Astrocyte of the spinal cord (primary cell): Measurements from ENCODE around the gene KRTAP12-3.
"Not testable (repeated sequence)": the region's sequence is repeated elsewhere in the genome, so short reads cannot be mapped to it uniquely, and the experiment has no call there.

ENCODE experiments used
- DNase-seq: peaks from one replicate; pipeline ENCODE4 v3.0.0; 2011; ENCODE audit warnings: low read depth, low spot score
- H3K4me3 ChIP-seq: 2 replicates; pipeline ENCODE4 v1.5.1; 2011; ENCODE audit warnings: low read depth, mild to moderate bottlenecking, low read length, moderate library complexity
- in situ Hi-C: cut with HindIII; loops from 2 replicates; pipeline ENCODE4 v1.10.0; 2017; ENCODE audit warnings: low sequenced_read_pairs
- TF ChIP-seq, protein P1 (sequence below): IDR thresholded peaks from 2 replicates; pipeline ENCODE4 v1.5.1; 2012; ENCODE audit warnings: low read depth, mild to moderate bottlenecking, low read length, inconsistent platforms

The KRTAP12-3 gene

DNA sequence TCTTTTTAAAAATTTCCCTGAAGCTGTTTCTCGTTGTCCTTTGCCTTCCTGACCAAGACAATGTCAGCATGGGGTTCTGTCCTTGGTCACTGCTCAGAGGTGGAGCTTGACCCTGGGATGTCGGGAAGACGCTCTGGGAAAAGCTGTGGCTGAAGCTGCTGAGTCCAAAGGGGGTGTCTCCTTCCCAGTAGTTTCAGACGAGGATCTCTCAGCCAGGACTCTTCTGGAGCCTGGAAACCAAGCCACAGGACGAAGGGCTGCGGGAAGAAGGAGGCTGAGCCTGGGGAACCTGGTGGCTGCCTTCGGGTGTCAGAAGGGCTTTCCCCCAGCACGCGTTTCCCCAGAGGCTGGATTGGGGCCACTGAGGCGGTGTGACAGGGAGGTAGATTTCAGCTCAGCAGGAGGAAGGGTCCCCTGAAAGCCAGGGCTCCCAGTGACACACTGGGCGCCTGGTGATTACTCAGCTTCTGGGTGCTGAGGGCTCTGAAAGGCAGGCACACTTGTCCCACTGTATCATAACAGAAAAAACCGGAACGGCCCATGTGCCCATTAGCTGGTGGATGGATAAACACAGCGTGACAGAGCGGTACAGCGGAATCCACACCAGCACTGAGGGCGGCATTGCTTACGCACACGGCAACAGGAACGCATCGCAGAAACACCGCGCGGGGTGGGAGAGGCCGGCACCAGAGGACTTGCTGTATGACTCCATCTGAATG lies 29.3 kb downstream of the KRTAP12-3 start:
- TF ChIP-seq, protein P1, sequence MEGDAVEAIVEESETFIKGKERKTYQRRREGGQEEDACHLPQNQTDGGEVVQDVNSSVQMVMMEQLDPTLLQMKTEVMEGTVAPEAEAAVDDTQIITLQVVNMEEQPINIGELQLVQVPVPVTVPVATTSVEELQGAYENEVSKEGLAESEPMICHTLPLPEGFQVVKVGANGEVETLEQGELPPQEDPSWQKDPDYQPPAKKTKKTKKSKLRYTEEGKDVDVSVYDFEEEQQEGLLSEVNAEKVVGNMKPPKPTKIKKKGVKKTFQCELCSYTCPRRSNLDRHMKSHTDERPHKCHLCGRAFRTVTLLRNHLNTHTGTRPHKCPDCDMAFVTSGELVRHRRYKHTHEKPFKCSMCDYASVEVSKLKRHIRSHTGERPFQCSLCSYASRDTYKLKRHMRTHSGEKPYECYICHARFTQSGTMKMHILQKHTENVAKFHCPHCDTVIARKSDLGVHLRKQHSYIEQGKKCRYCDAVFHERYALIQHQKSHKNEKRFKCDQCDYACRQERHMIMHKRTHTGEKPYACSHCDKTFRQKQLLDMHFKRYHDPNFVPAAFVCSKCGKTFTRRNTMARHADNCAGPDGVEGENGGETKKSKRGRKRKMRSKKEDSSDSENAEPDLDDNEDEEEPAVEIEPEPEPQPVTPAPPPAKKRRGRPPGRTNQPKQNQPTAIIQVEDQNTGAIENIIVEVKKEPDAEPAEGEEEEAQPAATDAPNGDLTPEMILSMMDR, result no peak
- in situ Hi-C loops, result no loop called here
- H3K4me3 ChIP-seq, result no peak overlapping the region
- no peak for DNase-seq

DNA sequence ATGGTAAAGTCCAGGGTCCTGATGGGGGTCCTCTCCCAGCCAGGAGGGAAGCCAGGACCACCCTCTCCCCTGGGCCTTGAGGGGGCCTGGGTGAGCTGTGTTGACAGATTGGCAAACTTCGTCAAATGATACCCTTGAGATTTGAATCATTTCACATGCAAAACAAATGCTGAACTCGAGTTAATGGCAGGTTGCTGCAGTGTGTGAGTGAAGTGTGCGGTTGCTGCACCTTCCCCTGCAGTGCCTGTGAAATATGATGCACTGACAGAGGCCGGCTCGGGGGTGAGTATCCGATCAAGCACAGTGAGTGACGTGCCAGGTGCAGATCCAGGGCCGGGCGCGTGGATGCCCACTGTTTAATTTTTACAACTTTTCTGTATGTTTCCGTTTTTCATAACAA lies 29.9 kb downstream of the KRTAP12-3 start:
- no peak for DNase-seq
- in situ Hi-C loops, result no loop called here
- no peak overlapping the region for H3K4me3 ChIP-seq
- TF ChIP-seq, protein P1, result no peak

DNA sequence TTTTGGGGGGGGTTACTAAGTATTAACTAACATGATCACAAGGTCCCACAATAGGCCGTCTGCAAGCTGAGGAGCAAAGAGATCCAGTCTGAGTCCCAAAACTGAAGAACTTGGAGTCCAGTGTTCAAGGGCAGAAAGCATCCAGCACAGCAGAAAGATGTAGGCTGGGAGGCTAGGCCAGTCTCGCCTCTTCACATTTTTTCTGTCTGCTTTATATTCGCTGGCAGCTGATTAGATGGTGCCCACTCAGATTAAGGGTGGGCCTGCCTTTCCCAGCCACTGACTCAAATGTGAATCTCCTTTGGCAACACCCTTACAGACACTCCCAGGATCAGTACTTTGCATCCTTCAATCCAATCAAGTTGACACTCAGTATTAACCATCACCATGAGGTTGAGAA lies 32.0 kb downstream of the KRTAP12-3 start:
- DNase-seq, in situ Hi-C loops: not testable (repeated sequence)

DNA sequence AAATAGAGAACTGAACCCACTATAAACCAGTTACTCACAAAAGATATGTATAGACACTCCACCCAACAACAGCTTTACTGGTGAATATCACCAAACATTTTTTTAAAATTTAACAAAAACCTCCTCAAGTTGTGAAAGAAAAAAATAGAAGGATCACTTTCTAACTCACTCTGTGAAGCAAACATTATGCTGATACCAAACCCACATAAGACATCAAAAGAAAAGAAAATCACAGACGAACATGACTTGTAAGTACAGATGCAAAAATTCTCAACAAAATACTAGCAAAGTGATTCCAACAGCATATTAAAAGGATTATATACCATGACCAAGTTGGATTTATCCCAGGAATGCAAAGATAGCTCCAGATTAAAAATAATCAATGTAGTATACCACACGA lies 34.0 kb downstream of the KRTAP12-3 start:
- TF ChIP-seq, protein P1, result no peak
- in situ Hi-C loops, result no loop called here

More for the DNA sequence above, 32.0 kb downstream of the KRTAP12-3 start:
- H3K4me3 ChIP-seq, result not testable (repeated sequence)

DNA sequence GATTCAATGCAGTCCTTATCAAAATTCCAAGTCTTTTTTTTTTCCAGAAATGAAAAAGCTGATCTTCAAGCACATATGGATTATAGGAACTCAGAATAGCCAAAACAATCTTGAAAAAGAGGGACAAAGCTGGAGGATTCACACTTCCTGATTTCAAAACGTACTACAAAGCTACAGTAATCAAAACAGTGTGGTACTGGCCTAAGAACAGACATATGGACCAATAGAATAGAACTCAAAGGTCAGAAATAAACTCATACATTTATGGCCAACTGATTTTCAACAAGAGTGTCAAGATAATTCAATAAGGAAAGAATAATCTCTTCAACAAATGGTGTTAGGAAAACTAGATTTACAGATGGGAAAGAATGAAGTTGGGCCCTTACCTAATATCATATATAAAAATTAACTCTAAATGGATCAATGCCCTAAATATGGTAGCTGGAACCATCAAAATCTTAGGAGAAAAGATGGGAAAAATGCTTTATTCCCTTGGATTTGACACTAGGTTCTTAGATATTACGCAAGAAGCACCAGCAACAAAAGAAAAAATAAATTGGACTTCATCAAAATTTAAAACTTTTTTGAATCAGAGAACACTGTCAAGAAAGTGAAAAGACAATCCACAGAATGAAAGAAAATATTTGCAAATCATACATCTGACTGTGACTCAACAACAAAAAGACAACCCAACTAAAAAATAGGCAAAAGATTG lies 35.2 kb downstream of the KRTAP12-3 start:
- H3K4me3 ChIP-seq, result no peak overlapping the region
- TF ChIP-seq, protein P1, result no peak
- in situ Hi-C loops, result no loop called here
- no peak for DNase-seq

More for the DNA sequence above, 34.0 kb downstream of the KRTAP12-3 start:
- no peak for DNase-seq
- no peak overlapping the region for H3K4me3 ChIP-seq

DNA sequence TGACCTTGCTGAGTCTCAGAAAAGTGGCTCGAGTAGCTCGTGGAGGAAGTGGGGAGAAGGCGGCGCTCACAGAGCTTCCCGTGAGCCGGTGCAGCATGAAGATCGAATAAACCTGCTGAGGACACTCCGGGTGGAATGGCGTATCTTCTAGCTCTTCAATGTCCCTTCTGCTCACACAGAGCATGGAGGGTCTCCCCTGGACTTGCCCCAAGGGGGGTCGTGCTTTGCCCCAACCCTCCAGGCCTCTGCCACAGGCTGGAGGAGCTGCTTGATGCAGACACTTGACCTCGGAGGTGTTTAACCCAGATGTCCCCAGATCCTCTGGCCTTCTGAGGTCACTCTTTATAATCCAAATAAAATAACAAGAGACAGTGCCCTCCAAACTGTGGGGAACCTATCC lies 37.0 kb downstream of the KRTAP12-3 start:
- DNase-seq, result no peak
- in situ Hi-C loops, result no loop called here

More for the DNA sequence above, 37.0 kb downstream of the KRTAP12-3 start:
- H3K4me3 ChIP-seq, result no peak overlapping the region
- TF ChIP-seq, protein P1, result no peak
